Esophagus squamous epithelium (tissue), 4 donors: Measurements from ENCODE around the gene RASA1.

Experiments
- CTCF ChIP-seq, 6 experiments: fragments of 450-650 bp in 4 of 6; fragments of 200-600 bp in 2 of 6; sonication (generic) in 2 of 6; IDR thresholded peaks; one replicate each; pipeline ENCODE4 v1.5.1; 2016 to 2019; ENCODE audit warnings: antibody characterized with exemption in 6 of 6, mild to moderate bottlenecking in 4 of 6, moderate library complexity in 4 of 6
- POLR2A ChIP-seq, 4 donors: fragments of 450-650 bp; IDR thresholded peaks; one replicate each; pipeline ENCODE4 v1.6.1; 2017; ENCODE audit warnings: antibody characterized with exemption in 4 of 4, mild to moderate bottlenecking in 4 of 4, moderate library complexity in 3 of 4

GRCh38 chr5:87360132-87360531, 92.4 kb downstream of the RASA1 start:
- TF ChIP-seq POLR2A (IDR thresholded peaks at IDR 0.05) (no peak), CTCF (IDR thresholded peaks at IDR 0.05) (no peak)
